CD1c-positive myeloid dendritic cell (primary cell): Measurements from ENCODE around the gene GULP1.
"Not testable (repeated sequence)": the region's sequence is repeated elsewhere in the genome, so short reads cannot be mapped to it uniquely, and the experiment has no call there.

ENCODE experiments used
- DNase-seq: peaks from one replicate; pipeline ENCODE4 v3.0.0-alpha.2; 2016; ENCODE audit errors: extremely low spot score

Gene GULP1

GRCh38 chr2:188292348-188293239 lies 920 bp downstream of the GULP1 start:
- no peak for DNase-seq

GRCh38 chr2:188293601-188294351 lies 2.1 kb downstream of the GULP1 start:
- no peak for DNase-seq

- no peak for DNase-seq
Measured at GRCh38 chr2:188294352-188294926, 2.8 kb downstream of the GULP1 start.

GRCh38 chr2:188295067-188295685 lies 3.5 kb downstream of the GULP1 start:
- DNase-seq: no peak

- no peak for DNase-seq
Measured at GRCh38 chr2:188297978-188298377, 6.3 kb downstream of the GULP1 start.

GRCh38 chr2:188298937-188299371 lies 7.3 kb downstream of the GULP1 start:
- DNase-seq: not testable (repeated sequence)

GRCh38 chr2:188303363-188304031 lies 11.8 kb downstream of the GULP1 start:
- DNase-seq: no peak

GRCh38 chr2:188305271-188305670 lies 13.6 kb downstream of the GULP1 start:
- no peak for DNase-seq

- DNase-seq: no peak
Measured at GRCh38 chr2:188306271-188306670, 14.6 kb downstream of the GULP1 start.

- no peak for DNase-seq
Measured at GRCh38 chr2:188307850-188308283, 16.2 kb downstream of the GULP1 start.

- no peak for DNase-seq
Measured at GRCh38 chr2:188308483-188308882, 16.8 kb downstream of the GULP1 start.

- DNase-seq: no peak
Measured at GRCh38 chr2:188309364-188309763, 17.7 kb downstream of the GULP1 start.

- no peak for DNase-seq
Measured at GRCh38 chr2:188314314-188315054, 22.8 kb downstream of the GULP1 start.

GRCh38 chr2:188315750-188316149 lies 24.1 kb downstream of the GULP1 start:
- DNase-seq: no peak

- no peak for DNase-seq
Measured at GRCh38 chr2:188316342-188316741, 24.7 kb downstream of the GULP1 start.

- DNase-seq: no peak
Measured at GRCh38 chr2:188316791-188317423, 25.2 kb downstream of the GULP1 start.

- DNase-seq: no peak
Measured at GRCh38 chr2:188318161-188318749, 26.6 kb downstream of the GULP1 start.

GRCh38 chr2:188319838-188320237 lies 28.2 kb downstream of the GULP1 start:
- DNase-seq: no peak

GRCh38 chr2:188320861-188321260 lies 29.2 kb downstream of the GULP1 start:
- DNase-seq: no peak
